Stimulated activated naive CD4-positive, alpha-beta T cell (primary cell): ENCODE measurements around the gene ADH1B.
"Not testable (repeated sequence)": the region's sequence is repeated elsewhere in the genome, so short reads cannot be mapped to it uniquely, and the experiment has no call there.

Experiments
- DNase-seq, 6 experiments: peaks; one replicate each; lab custom pipeline; 2025; lab: John Stamatoyannopoulos, UW

ADH1B gene

GRCh38 chr4:99321241-99322191 is at the start of gene ADH1B:
TSS of gene ADH1B (minus strand) at chr4:99321401. CDS start at chr4:99321331, 70 bp downstream.
- DNase-seq: no peak

GRCh38 chr4:99367817-99368216 is 46.6 kb upstream of the ADH1B start:
- DNase-seq: not testable (repeated sequence)

- DNase-seq: no peak
Observed at GRCh38 chr4:99366491-99366890, 45.3 kb upstream of the ADH1B start.

GRCh38 chr4:99362768-99363167 is 41.6 kb upstream of the ADH1B start:
- DNase-seq: no peak

- DNase-seq: no peak
Observed at GRCh38 chr4:99361899-99362275, 40.7 kb upstream of the ADH1B start.

GRCh38 chr4:99361268-99361898 is 40.2 kb upstream of the ADH1B start:
- no peak for DNase-seq

- no peak for DNase-seq
Observed at GRCh38 chr4:99359480-99360204, 38.4 kb upstream of the ADH1B start.

- DNase-seq: no peak
Observed at GRCh38 chr4:99357948-99358347, 36.7 kb upstream of the ADH1B start.

- DNase-seq: no peak
Observed at GRCh38 chr4:99356992-99357391, 35.8 kb upstream of the ADH1B start.

GRCh38 chr4:99356149-99356548 is 34.9 kb upstream of the ADH1B start:
- not testable (repeated sequence) for DNase-seq

GRCh38 chr4:99352602-99353537 is 31.7 kb upstream of the ADH1B start, which contains the start of gene ADH1C:
TSS of gene ADH1C (minus strand) at chr4:99352746. CDS start at chr4:99352675, 71 bp downstream.
- no peak for DNase-seq

GRCh38 chr4:99351487-99351886 is 30.3 kb upstream of the ADH1B start:
- no peak for DNase-seq

- DNase-seq: no peak
Observed at GRCh38 chr4:99349338-99349737, 28.1 kb upstream of the ADH1B start.

GRCh38 chr4:99342624-99343023 is 21.4 kb upstream of the ADH1B start:
- not testable (repeated sequence) for DNase-seq

- no peak for DNase-seq
Observed at GRCh38 chr4:99341426-99341825, 20.2 kb upstream of the ADH1B start.

- DNase-seq: no peak
Observed at GRCh38 chr4:99339172-99339571, 18.0 kb upstream of the ADH1B start.

- no peak for DNase-seq
Observed at GRCh38 chr4:99336553-99336952, 15.4 kb upstream of the ADH1B start.

GRCh38 chr4:99334880-99335279 is 13.7 kb upstream of the ADH1B start:
- DNase-seq: no peak

GRCh38 chr4:99330648-99331047 is 9.4 kb upstream of the ADH1B start:
- DNase-seq: no peak

- DNase-seq: no peak
Observed at GRCh38 chr4:99329876-99330275, 8.7 kb upstream of the ADH1B start.

- no peak for DNase-seq
Observed at GRCh38 chr4:99324979-99325378, 3.8 kb upstream of the ADH1B start.
